ENCODE data around the gene ERH. TPM values are rescaled to one million over a fixed set of nuclear protein-coding genes. Genes with fewer than 3 reads are reported as not detected.

Gene ERH
- polyA plus RNA-seq, 3 donors, result 63.6 to 67.0 (median 64.3) TPM

GRCh38 chr14:69387311-69387710 lies 10.8 kb downstream of the ERH start:
- H3K4me1 Mint-ChIP-seq, result peaks cover 5% of the 10 kb centered on the region
- no peak overlapping the region for H3K27ac ChIP-seq (ENCODE audit: low read depth in 1 of 2, low read length in 2 of 2)
- no peaks in the 10 kb centered on the region for H3K4me1 ChIP-seq (ENCODE audit: control insufficient read depth in 1 of 2, insufficient read depth in 2 of 2, low read length in 2 of 2)
- H3K4me3 Mint-ChIP-seq, result no peak overlapping the region
- peaks cover 0 to 2% (median 0%) of the 10 kb centered on the region in 7 donors for H3K9me3 Mint-ChIP-seq
- H3K36me3 Mint-ChIP-seq, result peaks cover 69 to 86% of the 10 kb centered on the region in 2 donors
- peak overlapping the region in 2 of 7 donors; percentile 46 to 85 for H3K27ac Mint-ChIP-seq
- TF ChIP-seq CTCF (IDR thresholded peaks at IDR 0.05), result no peak
- H3K27me3 ChIP-seq (ENCODE audit: control insufficient read depth in 2 of 2, insufficient read depth in 2 of 2, low read length in 2 of 2), result no peaks in the 10 kb centered on the region
- peaks cover 70 to 96% of the 10 kb centered on the region in 2 donors for H3K36me3 ChIP-seq (replicated peaks in 1 of 2; ENCODE audit: control insufficient read depth in 1 of 2, insufficient read depth in 2 of 2, low read length in 2 of 2)
- no peak overlapping the region for H3K4me3 ChIP-seq (replicated peaks in 1 of 3; ENCODE audit: low read depth in 2 of 3, low read length in 3 of 3)
- peaks cover 92% of the 10 kb centered on the region for H4K20me1 ChIP-seq (ENCODE audit: insufficient read depth, low read length)
- H3K4me2 ChIP-seq (replicated peaks; ENCODE audit: extremely low read depth, low read length, poor library complexity, severe bottlenecking), result no peak overlapping the region
- H3K27me3 Mint-ChIP-seq (ENCODE audit: low read depth in 3 of 3), result no peaks in the 10 kb centered on the region
- peaks cover 99% of the 10 kb centered on the region for H3K79me2 ChIP-seq (ENCODE audit: insufficient read depth, low read length)
- intact Hi-C loops (cut with micrococcal nuclease), result no loop called here
- no peaks in the 10 kb centered on the region for H3K9me3 ChIP-seq (replicated peaks in 1 of 2; ENCODE audit: control insufficient read depth in 1 of 2, insufficient read depth in 1 of 2, low read length in 2 of 2)
- no CpG with 5 or more reads among the region's 3 CpGs for WGBS (ENCODE audit: insufficient coverage)
- no peak overlapping the region for H2AFZ ChIP-seq (ENCODE audit: insufficient read depth, low read depth, low read length, poor library complexity, severe bottlenecking)
- DNase-seq, result no peak
- no peak overlapping the region for H3K9ac ChIP-seq (ENCODE audit: insufficient read depth, low read length, poor library complexity, severe bottlenecking)

- Mint-ChIP-seq H3K36me3 (peaks cover 55 to 57% of the 10 kb centered on the region in 2 donors), H3K4me1 (peaks cover 23% of the 10 kb centered on the region), H3K27ac (no peak overlapping the region), H3K9me3 (peaks cover 0 to 9% (median 5%) of the 10 kb centered on the region in 7 donors), H3K27me3 (ENCODE audit: low read depth in 3 of 3) (no peaks in the 10 kb centered on the region), H3K4me3 (no peak overlapping the region)
- peaks cover 32 to 54% of the 10 kb centered on the region in 2 donors for H3K36me3 ChIP-seq (replicated peaks in 1 of 2; ENCODE audit: control insufficient read depth in 1 of 2, insufficient read depth in 2 of 2, low read length in 2 of 2)
- H3K9me3 ChIP-seq (replicated peaks in 1 of 2; ENCODE audit: control insufficient read depth in 1 of 2, insufficient read depth in 1 of 2, low read length in 2 of 2), result no peaks in the 10 kb centered on the region
- H3K4me2 ChIP-seq (replicated peaks; ENCODE audit: extremely low read depth, low read length, poor library complexity, severe bottlenecking), result no peak overlapping the region
- peaks cover 18 to 26% of the 10 kb centered on the region in 2 donors for H3K4me1 ChIP-seq (ENCODE audit: control insufficient read depth in 1 of 2, insufficient read depth in 2 of 2, low read length in 2 of 2)
- H2AFZ ChIP-seq (ENCODE audit: insufficient read depth, low read depth, low read length, poor library complexity, severe bottlenecking), result no peak overlapping the region
- peaks cover 19% of the 10 kb centered on the region for H3K79me2 ChIP-seq (ENCODE audit: insufficient read depth, low read length)
- no peak for TF ChIP-seq CTCF (IDR thresholded peaks at IDR 0.05)
- no peak overlapping the region for H3K27ac ChIP-seq (ENCODE audit: low read depth in 1 of 2, low read length in 2 of 2)
- no peak overlapping the region for H3K4me3 ChIP-seq (replicated peaks in 1 of 3; ENCODE audit: low read depth in 2 of 3, low read length in 3 of 3)
- H3K27me3 ChIP-seq (ENCODE audit: control insufficient read depth in 2 of 2, insufficient read depth in 2 of 2, low read length in 2 of 2), result no peaks in the 10 kb centered on the region
- intact Hi-C loops (cut with micrococcal nuclease), result no loop called here
- peaks cover 22% of the 10 kb centered on the region for H4K20me1 ChIP-seq (ENCODE audit: insufficient read depth, low read length)
- no peak for DNase-seq
- no CpG with 5 or more reads among the region's 2 CpGs for WGBS (ENCODE audit: insufficient coverage)
- H3K9ac ChIP-seq (ENCODE audit: insufficient read depth, low read length, poor library complexity, severe bottlenecking), result no peak overlapping the region
Measured at GRCh38 chr14:69378274-69378673, 19.8 kb downstream of the ERH start.
